ENCODE results near the gene ISL2.

Gene ISL2

GRCh38 chr15:76359152-76359551 is 22.6 kb downstream of the ISL2 start:
- H3K4me3 ChIP-seq (ENCODE audit: low read length): no peak overlapping the region
- DNase-seq (ENCODE audit: low read depth, low spot score): no peak

- no peak overlapping the region for H3K4me3 ChIP-seq (ENCODE audit: low read length)
- DNase-seq (ENCODE audit: low read depth, low spot score): no peak
Observed at GRCh38 chr15:76360416-76360815, 23.8 kb downstream of the ISL2 start.

DNA sequence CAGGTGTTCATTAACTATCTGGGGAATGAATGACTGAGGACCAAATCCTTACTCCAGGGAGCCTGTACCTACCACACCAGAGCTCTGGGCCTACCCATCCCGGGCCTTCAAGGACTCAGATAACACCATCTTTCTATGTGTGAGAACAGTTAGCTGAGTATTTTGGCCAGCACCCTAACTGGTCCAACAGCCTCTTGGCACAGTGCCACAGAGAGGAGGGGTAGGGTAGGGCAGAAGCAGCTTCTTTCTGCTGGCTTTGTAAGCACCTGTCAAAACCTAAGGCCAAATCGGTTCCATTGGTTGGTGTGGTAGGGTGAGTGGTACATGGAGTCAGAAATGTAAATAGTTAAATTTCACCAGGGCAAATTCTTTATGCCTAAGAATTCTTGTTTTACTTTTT is 26.7 kb downstream of the ISL2 start:
- no peak for DNase-seq (ENCODE audit: low read depth, low spot score)
- H3K4me3 ChIP-seq (ENCODE audit: low read length): no peak overlapping the region

DNA sequence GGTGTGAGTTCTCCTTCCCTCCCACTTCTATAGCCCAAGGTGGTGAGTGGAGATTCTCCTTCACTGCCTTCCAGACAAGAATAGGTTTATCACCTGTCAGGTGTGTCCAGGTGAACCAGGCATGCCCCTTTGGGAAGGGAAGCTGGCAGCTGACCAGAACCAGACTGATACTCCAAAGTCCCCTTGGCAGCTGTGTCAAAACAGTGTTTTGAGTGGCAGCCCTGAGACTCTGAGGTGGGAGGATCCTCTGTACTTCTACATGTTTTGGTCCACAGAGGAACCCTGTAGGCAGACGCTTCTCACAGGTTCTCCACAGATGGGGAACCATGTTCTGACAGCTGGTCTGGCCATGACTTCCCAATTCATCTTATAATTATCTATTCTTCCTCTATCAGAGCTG is 30.1 kb downstream of the ISL2 start:
- no peak overlapping the region for H3K4me3 ChIP-seq (ENCODE audit: low read length)
- DNase-seq (ENCODE audit: low read depth, low spot score): no peak

- no peak overlapping the region for H3K4me3 ChIP-seq (ENCODE audit: low read length)
- DNase-seq (ENCODE audit: low read depth, low spot score): no peak
Observed at GRCh38 chr15:76368122-76368621, 31.6 kb downstream of the ISL2 start.

- no peak overlapping the region for H3K4me3 ChIP-seq (ENCODE audit: low read length)
- no peak for DNase-seq (ENCODE audit: low read depth, low spot score)
Observed at GRCh38 chr15:76376029-76376428, 39.5 kb downstream of the ISL2 start.

GRCh38 chr15:76376816-76377215 is 40.2 kb downstream of the ISL2 start:
- no peak overlapping the region for H3K4me3 ChIP-seq (ENCODE audit: low read length)
- no peak for DNase-seq (ENCODE audit: low read depth, low spot score)

DNA sequence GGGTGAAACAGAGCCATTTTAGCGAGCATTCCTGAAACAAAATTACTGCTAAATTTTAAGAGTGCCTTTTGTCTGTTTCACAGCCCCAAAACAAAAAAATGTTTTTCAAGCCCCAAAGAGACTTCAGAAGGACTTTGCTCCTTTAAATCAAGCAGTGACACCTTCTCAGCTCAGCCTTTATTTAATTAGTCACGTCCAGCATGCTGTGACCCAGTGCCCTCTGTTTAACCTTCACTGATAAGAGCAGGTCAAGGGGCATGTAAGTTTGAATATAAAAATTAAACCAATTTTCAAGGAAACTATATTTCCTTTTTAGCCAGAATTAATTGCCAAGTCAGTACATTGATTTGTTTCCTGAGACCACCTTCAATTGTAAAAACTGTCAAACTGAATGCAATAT is 40.6 kb downstream of the ISL2 start:
- DNase-seq (ENCODE audit: low read depth, low spot score): no peak
- H3K4me3 ChIP-seq (ENCODE audit: low read length): no peak overlapping the region

DNA sequence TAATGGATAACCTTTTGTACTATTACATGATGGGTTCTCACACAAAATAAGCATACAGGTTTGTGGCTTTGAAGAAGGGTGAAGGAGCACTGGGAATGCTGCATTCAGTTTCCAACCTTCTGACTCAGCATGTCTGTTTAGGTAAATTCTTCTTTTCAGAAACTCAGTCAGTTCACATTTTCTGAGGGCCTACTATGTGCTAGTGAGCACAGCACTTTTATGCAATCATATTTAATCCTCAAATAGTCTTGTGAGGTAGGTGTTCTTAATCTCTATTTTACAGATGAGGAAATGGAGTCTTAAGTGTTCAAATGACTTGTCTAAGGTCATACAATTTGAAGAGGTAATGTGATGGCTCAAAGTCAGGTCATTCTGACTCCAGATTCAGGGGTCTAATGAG is 41.2 kb downstream of the ISL2 start:
- DNase-seq (ENCODE audit: low read depth, low spot score): no peak
- H3K4me3 ChIP-seq (ENCODE audit: low read length): no peak overlapping the region

DNA sequence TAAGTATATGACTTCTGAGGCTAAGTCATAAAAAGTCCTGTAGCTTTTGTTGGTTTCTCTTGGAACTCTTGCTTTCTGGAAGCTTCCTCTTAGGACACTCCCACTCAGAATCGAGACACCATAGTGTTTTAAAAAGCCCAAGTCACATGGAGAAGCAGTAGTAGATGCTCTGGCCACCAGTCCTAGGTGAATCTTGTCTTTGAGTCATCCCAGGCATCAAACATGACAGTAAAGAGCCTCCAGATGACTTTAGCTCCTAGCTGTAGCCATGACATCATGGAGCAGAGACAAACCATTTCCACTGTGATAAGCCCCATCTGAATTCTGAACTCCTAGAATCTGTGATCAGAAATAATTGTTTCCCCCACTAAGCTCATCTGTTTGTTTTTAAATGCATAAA is 42.1 kb downstream of the ISL2 start:
- no peak overlapping the region for H3K4me3 ChIP-seq (ENCODE audit: low read length)
- DNase-seq (ENCODE audit: low read depth, low spot score): no peak

DNA sequence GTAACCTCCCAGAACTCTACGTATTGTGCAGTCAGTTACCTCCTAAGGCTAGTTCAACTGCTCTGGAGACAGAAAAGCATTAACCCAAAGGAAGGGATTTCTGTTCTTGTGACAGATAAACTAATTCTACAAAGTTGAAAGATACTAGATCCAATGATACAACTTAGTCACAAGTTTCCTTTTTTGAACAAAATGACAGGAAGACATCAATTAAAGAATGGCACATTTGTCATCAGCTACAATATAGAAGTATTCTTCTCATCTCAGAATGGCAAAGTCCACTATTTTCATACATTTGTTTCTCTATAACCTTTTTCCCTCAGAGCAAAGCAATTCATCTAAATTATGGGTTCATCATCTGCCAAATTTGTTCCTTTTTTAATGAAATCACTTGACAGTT is 43.7 kb downstream of the ISL2 start:
- H3K4me3 ChIP-seq (ENCODE audit: low read length): no peak overlapping the region
- no peak for DNase-seq (ENCODE audit: low read depth, low spot score)

DNA sequence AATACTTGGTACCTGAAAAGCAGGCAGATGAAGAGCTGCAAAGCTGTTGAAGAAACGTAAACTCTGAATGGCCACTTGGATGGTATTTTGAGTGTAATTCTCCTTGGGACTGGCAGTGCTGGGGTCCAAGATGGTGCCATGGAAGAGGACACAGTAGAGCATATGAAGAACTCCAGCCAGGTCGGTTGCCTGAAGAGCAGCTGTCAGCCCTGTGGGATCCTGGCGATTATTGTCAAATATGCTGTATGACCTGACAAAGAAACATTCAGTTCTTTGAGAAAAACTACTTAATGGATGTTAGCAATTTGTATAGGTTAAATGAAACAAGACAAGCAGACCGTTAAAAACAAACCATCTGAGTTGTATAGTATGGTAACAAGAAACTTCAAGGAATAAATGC is 44.8 kb downstream of the ISL2 start:
- H3K4me3 ChIP-seq (ENCODE audit: low read length): no peak overlapping the region
- DNase-seq (ENCODE audit: low read depth, low spot score): no peak

DNA sequence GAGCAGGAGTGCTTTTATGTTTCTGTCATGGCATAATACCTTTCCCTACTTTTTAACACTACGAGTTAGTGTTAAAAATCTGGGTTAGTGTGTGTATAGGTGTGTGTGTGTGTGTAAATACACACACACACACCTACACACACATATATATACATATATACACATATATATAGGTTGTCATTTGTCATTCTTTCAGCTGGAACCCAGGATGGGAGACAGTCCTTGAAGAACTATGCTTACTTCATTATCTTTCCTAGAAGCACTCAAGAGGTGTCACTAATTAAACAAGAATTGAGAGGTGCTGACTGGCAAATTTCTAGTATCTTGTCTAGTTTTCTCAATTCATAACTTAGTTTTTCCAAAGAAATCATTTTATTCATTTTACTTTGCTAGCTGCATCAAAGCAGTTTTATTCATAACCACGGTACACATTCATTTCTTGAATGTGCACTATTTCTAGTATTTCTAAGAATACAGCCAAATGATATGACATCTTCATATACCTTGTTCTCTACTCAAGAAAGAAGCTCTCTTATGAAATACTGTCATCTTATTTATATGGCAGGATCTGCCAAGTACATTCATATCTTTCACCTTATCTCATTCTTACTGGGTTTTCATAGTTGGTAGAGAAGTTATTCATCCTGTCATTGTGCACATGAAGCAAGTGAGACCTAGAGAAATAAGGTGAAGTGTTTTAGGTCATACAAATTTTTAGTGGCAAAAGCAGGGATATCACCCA is 46.6 kb downstream of the ISL2 start:
- no peak overlapping the region for H3K4me3 ChIP-seq (ENCODE audit: low read length)
- DNase-seq (ENCODE audit: low read depth, low spot score): no peak

GRCh38 chr15:76384409-76384808 is 47.8 kb downstream of the ISL2 start:
- H3K4me3 ChIP-seq (ENCODE audit: low read length): no peak overlapping the region

DNA sequence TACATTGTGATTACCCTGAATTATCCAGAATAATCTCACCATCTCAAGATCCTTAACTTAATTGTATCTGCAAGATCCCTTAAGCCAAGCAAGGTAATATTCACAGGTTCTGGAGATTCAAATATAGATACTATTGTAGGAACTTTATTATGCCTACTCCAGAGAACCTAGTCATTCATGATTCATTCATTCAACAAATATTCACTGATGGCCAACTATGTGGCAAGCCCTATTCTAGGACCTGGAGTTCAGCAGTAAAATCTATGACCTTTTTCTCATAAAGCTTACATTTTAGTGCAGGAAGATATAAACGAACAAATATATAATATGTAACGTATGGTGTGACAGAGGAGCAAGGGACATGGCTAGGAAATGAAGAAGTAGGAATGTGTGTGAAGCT is 49.6 kb downstream of the ISL2 start:
- DNase-seq (ENCODE audit: low read depth, low spot score): no peak
- H3K4me3 ChIP-seq (ENCODE audit: low read length): no peak overlapping the region

More at GRCh38 chr15:76384409-76384808, 47.8 kb downstream of the ISL2 start:
- DNase-seq (ENCODE audit: low read depth, low spot score): no peak

DNA sequence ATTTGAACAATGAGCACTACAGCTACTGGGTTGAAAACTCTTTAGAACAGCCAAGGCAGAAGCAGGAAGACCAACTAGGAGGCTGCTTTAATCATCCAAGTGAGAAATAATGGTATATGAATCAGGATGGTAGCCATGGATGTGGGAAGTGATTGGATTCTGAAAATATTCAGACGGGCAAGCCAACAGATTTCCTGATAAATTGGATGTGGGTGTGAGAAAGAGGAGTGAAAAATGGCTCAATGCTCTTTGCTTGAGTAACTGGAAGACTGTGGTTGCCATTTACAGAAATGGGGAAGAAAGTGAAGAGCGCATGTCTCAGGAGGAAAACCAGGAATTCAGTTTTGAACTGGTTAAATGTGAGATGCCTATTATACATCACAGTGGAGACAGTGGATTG is 50.4 kb downstream of the ISL2 start:
- H3K4me3 ChIP-seq (ENCODE audit: low read length): no peak overlapping the region
- no peak for DNase-seq (ENCODE audit: low read depth, low spot score)

DNA sequence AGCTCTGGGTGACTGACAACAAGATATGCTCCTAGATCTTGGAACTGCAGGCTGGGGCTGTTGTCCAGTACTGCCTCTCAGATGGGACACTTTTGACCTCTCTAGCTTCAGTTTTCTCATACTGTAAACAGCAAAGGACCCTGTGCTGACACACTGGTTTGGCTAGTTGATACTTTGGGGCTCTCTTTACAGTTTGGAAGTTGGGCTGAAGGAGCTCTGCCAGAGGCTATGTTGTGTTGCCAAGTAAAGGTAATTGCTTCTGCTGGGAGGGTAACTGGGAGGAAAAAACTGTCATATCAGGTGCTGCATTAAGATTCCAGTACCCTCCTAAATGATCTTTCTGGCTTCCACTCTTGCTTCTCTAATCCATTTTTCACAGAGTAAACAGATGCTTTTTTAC is 54.0 kb downstream of the ISL2 start:
- H3K4me3 ChIP-seq (ENCODE audit: low read length): no peak overlapping the region
- no peak for DNase-seq (ENCODE audit: low read depth, low spot score)

- no peak for DNase-seq (ENCODE audit: low read depth, low spot score)
- H3K4me3 ChIP-seq (ENCODE audit: low read length): no peak overlapping the region
Observed at GRCh38 chr15:76391309-76391708, 54.7 kb downstream of the ISL2 start.

GRCh38 chr15:76391847-76392246 is 55.3 kb downstream of the ISL2 start:
- no peak for DNase-seq (ENCODE audit: low read depth, low spot score)
- H3K4me3 ChIP-seq (ENCODE audit: low read length): no peak overlapping the region

All from Jurkat, Clone E6-1 (cell line).